ENCODE measurements around the gene DTNB. TPM values are rescaled to one million over a fixed set of nuclear protein-coding genes. Genes with fewer than 3 reads are reported as not detected.
"Not testable (repeated sequence)": the region's sequence is repeated elsewhere in the genome, so short reads cannot be mapped to it uniquely, and the experiment has no call there.

Gene DTNB
- total and polyA plus RNA-seq, 2 donors (not counting 3 experiments of a cell fraction or from before 2014, with no cell fraction given): 11.5 to 17.0 TPM

DNA sequence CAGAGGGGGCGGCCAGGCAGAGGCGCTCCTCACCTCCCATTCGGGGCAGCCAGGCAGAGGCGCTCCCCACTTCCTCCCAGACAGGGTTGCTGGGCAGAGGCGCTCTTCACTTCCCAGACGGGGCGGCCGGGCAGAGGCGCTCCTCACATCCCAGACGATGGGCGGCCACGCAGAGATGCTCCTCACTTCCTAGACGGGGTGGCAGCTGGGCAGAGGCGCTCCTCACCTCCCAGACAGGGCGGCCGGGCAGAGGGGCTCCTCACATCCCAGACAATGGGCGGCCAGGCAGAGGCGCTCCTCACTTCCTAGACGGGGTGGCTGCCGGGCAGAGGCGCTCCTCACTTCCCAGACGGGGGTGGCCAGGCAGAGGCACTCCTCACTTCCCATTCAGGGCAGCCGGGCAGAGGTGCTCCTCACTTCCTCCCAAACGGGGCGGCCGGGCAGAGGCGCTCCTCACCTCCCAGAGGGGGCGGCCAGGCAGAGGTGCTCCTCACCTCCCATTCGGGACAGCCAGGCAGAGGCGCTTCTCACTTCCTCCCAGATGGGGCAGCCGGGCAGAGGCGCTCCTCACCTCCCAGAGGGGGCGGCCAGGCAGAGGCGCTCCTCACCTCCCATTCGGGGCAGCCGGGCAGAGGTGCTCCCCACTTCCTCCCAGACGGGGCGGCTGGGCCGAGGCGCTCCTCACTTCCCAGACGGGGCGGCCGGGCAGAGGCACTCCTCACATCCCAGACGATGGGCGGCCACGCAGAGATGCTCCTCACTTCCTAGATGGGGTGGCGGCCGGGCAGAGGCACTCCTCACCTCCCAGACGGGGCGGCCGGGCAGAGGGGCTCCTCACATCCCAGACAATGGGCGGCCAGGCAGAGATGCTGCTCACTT lies 137.7 kb downstream of the DTNB start:
- H3K9me3 ChIP-seq (replicated peaks; ENCODE audit: control insufficient read depth, insufficient read depth, low read length); FAIRE-seq; DNase-seq (ENCODE audit: low read depth, low spot score); H4K20me1 ChIP-seq (replicated peaks; ENCODE audit: control insufficient read depth, extremely low read depth, insufficient read depth, low read length); BruUV-seq (replicated peaks); H3K27me3 ChIP-seq (ENCODE audit: control insufficient read depth in 2 of 2, insufficient read depth in 2 of 2, low read length in 2 of 2); H3K9ac ChIP-seq (replicated peaks; ENCODE audit: extremely low read depth, insufficient read depth, low read length); H3K36me3 ChIP-seq (ENCODE audit: control insufficient read depth in 2 of 2, extremely low read depth in 1 of 2, insufficient read depth in 2 of 2, low read length in 2 of 2); dilution Hi-C loops (cut with MboI; ENCODE audit: extremely low pct_ligation_motif_present, low sequenced_read_pairs); intact Hi-C loops (cut with micrococcal nuclease); H3K4me2 ChIP-seq (ENCODE audit: insufficient read depth, low read length); H3K4me1 ChIP-seq (ENCODE audit: control insufficient read depth, extremely low read depth, insufficient read depth, low read length); H3K27ac ChIP-seq (ENCODE audit: insufficient read depth, low read depth, low read length); H3K4me3 ChIP-seq (replicated peaks in 1 of 3; ENCODE audit: insufficient read depth in 1 of 3, low read depth in 1 of 3, low read length in 3 of 3); POLR2A ChIA-PET; H3K79me2 ChIP-seq (ENCODE audit: control insufficient read depth, insufficient read depth, low read length); H3K9me1 ChIP-seq (replicated peaks; ENCODE audit: control insufficient read depth, extremely low read depth, insufficient read depth, low read length); H2AFZ ChIP-seq (ENCODE audit: low read depth, low read length); CTCF ChIA-PET: not testable (repeated sequence)

DNA sequence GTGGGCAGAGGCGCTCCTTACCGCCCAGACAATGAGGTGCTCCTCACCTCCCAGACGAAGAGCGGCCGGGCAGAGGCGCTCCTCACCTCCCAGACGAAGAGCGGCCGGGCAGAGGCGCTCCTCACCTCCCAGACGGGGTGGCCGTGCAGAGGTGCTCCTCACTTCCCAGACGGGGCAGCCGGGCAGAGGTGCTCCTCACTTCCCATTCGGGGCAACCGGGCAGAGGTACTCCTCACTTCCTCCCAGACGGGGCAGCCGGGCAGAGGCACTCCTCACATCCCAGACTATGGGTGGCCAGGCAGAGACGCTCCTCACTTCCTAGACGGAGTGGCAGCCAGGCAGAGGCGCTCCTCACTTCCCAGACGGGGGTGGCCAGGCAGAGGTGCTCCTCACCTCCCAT lies 138.4 kb downstream of the DTNB start:
- H3K9ac ChIP-seq (replicated peaks; ENCODE audit: extremely low read depth, insufficient read depth, low read length); DNase-seq (ENCODE audit: low read depth, low spot score); H3K27ac ChIP-seq (ENCODE audit: insufficient read depth, low read depth, low read length); H3K79me2 ChIP-seq (ENCODE audit: control insufficient read depth, insufficient read depth, low read length); CTCF ChIA-PET; FAIRE-seq; BruUV-seq (replicated peaks); H3K36me3 ChIP-seq (ENCODE audit: control insufficient read depth in 2 of 2, extremely low read depth in 1 of 2, insufficient read depth in 2 of 2, low read length in 2 of 2); H3K4me1 ChIP-seq (ENCODE audit: control insufficient read depth, extremely low read depth, insufficient read depth, low read length); H3K4me3 ChIP-seq (replicated peaks in 1 of 3; ENCODE audit: insufficient read depth in 1 of 3, low read depth in 1 of 3, low read length in 3 of 3); H3K9me3 ChIP-seq (replicated peaks; ENCODE audit: control insufficient read depth, insufficient read depth, low read length); H3K4me2 ChIP-seq (ENCODE audit: insufficient read depth, low read length); H3K27me3 ChIP-seq (ENCODE audit: control insufficient read depth in 2 of 2, insufficient read depth in 2 of 2, low read length in 2 of 2); POLR2A ChIA-PET; intact Hi-C loops (cut with micrococcal nuclease); H2AFZ ChIP-seq (ENCODE audit: low read depth, low read length); H3K9me1 ChIP-seq (replicated peaks; ENCODE audit: control insufficient read depth, extremely low read depth, insufficient read depth, low read length); H4K20me1 ChIP-seq (replicated peaks; ENCODE audit: control insufficient read depth, extremely low read depth, insufficient read depth, low read length); dilution Hi-C loops (cut with MboI; ENCODE audit: extremely low pct_ligation_motif_present, low sequenced_read_pairs): not testable (repeated sequence)
